Measurements from ENCODE around the gene ZNF207. TPM values are rescaled to one million over a fixed set of nuclear protein-coding genes. Genes with fewer than 3 reads are reported as not detected.

ZNF207 gene
- total RNA-seq, 1 experiment from 2014 or later: 223 TPM

DNA sequence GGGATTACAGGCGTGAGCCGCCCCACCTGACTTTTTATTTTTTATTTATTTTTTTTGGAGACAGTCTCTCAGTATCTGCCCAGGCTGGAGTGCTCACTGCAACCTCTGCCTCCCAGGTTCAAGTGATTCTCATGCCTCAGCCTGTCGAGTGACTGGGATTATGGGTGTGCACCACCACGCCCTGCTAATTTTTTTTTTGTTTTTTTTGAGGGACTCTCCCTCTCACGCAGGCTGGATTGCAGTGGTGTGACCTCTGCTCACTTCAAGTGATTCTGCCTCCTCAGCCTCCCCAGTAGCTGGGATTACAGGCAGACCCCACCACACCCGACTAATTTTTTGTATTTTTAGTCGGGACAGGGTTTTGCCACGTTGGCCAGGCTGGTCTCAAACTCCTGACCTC is 7.7 kb downstream of the ZNF207 start:
- no peak overlapping the region for H3K27ac Mint-ChIP-seq
- H3K4me3 Mint-ChIP-seq: no peak overlapping the region
- H3K9me3 Mint-ChIP-seq: no peaks in the 10 kb centered on the region
- H3K27me3 Mint-ChIP-seq (ENCODE audit: low read depth): no peaks in the 10 kb centered on the region
- H3K4me1 Mint-ChIP-seq: peaks cover 24% of the 10 kb centered on the region
- CTCF ChIA-PET: no interaction called here
- ATAC-seq (no peak), DNase-seq (ENCODE audit: low spot score) (no peak)
- H3K36me3 Mint-ChIP-seq: peaks cover 73% of the 10 kb centered on the region
- POLR2A ChIA-PET: no interaction called here
- TF ChIP-seq, protein P1, sequence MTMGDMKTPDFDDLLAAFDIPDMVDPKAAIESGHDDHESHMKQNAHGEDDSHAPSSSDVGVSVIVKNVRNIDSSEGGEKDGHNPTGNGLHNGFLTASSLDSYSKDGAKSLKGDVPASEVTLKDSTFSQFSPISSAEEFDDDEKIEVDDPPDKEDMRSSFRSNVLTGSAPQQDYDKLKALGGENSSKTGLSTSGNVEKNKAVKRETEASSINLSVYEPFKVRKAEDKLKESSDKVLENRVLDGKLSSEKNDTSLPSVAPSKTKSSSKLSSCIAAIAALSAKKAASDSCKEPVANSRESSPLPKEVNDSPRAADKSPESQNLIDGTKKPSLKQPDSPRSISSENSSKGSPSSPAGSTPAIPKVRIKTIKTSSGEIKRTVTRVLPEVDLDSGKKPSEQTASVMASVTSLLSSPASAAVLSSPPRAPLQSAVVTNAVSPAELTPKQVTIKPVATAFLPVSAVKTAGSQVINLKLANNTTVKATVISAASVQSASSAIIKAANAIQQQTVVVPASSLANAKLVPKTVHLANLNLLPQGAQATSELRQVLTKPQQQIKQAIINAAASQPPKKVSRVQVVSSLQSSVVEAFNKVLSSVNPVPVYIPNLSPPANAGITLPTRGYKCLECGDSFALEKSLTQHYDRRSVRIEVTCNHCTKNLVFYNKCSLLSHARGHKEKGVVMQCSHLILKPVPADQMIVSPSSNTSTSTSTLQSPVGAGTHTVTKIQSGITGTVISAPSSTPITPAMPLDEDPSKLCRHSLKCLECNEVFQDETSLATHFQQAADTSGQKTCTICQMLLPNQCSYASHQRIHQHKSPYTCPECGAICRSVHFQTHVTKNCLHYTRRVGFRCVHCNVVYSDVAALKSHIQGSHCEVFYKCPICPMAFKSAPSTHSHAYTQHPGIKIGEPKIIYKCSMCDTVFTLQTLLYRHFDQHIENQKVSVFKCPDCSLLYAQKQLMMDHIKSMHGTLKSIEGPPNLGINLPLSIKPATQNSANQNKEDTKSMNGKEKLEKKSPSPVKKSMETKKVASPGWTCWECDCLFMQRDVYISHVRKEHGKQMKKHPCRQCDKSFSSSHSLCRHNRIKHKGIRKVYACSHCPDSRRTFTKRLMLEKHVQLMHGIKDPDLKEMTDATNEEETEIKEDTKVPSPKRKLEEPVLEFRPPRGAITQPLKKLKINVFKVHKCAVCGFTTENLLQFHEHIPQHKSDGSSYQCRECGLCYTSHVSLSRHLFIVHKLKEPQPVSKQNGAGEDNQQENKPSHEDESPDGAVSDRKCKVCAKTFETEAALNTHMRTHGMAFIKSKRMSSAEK (CRISPR knock-in tag; IDR thresholded peaks at IDR 0.05; ENCODE audit: borderline replicate concordance): no peak
- TF ChIP-seq ZNF138 (CRISPR knock-in tag; conservative IDR thresholded peaks at IDR 0.05): no peak
- no peak for TF ChIP-seq TCF7 (CRISPR knock-in tag; IDR thresholded peaks at IDR 0.05; ENCODE audit: low read depth)
- no peak for TF ChIP-seq GABPB1 (CRISPR knock-in tag; IDR thresholded peaks at IDR 0.05)

DNA sequence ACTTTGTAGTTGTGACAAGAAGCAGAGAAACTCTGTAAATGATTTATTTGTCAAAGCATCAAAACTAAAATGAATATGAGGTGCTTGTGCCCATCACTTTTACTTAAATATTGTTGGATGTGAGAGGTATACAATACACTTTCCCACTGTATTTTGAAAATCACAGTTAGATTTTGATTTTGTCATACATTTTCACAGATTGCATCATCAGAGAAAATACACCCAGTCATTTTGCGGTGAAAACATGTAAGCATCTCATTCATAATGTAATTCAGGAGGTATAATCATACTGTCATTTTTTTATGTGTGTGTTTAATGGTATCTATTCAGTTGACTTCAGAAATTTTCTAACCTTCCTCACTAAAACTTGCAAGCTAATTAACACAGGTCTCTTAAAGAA is 11.3 kb downstream of the ZNF207 start:
- Mint-ChIP-seq H3K4me1 (peaks cover 3% of the 10 kb centered on the region; the same call in 1 of the 2 replicates), H3K27ac (no peak overlapping the region), H3K27me3 (ENCODE audit: low read depth) (no peaks in the 10 kb centered on the region), H3K4me3 (no peak overlapping the region), H3K9me3 (no peaks in the 10 kb centered on the region), H3K36me3 (peaks cover 78% of the 10 kb centered on the region)
- CTCF ChIA-PET: no interaction called here
- TF ChIP-seq CBFB (CRISPR knock-in tag; IDR thresholded peaks at IDR 0.05; ENCODE audit: low read depth) (no peak), ZNF121 (CRISPR knock-in tag; IDR thresholded peaks at IDR 0.05) (no peak), RELA (CRISPR knock-in tag; IDR thresholded peaks at IDR 0.05; ENCODE audit: borderline replicate concordance) (no peak), ZNF138 (CRISPR knock-in tag; conservative IDR thresholded peaks at IDR 0.05) (no peak), GTF2I (CRISPR knock-in tag; conservative IDR thresholded peaks at IDR 0.05) (no peak), SP1 (CRISPR knock-in tag; conservative IDR thresholded peaks at IDR 0.05) (no peak)
- TF ChIP-seq, protein P2, sequence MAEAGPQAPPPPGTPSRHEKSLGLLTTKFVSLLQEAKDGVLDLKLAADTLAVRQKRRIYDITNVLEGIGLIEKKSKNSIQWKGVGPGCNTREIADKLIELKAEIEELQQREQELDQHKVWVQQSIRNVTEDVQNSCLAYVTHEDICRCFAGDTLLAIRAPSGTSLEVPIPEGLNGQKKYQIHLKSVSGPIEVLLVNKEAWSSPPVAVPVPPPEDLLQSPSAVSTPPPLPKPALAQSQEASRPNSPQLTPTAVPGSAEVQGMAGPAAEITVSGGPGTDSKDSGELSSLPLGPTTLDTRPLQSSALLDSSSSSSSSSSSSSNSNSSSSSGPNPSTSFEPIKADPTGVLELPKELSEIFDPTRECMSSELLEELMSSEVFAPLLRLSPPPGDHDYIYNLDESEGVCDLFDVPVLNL (CRISPR knock-in tag; IDR thresholded peaks at IDR 0.05; ENCODE audit: borderline replicate concordance, low read depth): no peak
- TF ChIP-seq, protein P3, sequence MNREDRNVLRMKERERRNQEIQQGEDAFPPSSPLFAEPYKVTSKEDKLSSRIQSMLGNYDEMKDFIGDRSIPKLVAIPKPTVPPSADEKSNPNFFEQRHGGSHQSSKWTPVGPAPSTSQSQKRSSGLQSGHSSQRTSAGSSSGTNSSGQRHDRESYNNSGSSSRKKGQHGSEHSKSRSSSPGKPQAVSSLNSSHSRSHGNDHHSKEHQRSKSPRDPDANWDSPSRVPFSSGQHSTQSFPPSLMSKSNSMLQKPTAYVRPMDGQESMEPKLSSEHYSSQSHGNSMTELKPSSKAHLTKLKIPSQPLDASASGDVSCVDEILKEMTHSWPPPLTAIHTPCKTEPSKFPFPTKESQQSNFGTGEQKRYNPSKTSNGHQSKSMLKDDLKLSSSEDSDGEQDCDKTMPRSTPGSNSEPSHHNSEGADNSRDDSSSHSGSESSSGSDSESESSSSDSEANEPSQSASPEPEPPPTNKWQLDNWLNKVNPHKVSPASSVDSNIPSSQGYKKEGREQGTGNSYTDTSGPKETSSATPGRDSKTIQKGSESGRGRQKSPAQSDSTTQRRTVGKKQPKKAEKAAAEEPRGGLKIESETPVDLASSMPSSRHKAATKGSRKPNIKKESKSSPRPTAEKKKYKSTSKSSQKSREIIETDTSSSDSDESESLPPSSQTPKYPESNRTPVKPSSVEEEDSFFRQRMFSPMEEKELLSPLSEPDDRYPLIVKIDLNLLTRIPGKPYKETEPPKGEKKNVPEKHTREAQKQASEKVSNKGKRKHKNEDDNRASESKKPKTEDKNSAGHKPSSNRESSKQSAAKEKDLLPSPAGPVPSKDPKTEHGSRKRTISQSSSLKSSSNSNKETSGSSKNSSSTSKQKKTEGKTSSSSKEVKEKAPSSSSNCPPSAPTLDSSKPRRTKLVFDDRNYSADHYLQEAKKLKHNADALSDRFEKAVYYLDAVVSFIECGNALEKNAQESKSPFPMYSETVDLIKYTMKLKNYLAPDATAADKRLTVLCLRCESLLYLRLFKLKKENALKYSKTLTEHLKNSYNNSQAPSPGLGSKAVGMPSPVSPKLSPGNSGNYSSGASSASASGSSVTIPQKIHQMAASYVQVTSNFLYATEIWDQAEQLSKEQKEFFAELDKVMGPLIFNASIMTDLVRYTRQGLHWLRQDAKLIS (CRISPR knock-in tag; IDR thresholded peaks at IDR 0.05; ENCODE audit: borderline replicate concordance): no peak
- TF ChIP-seq, protein P4, sequence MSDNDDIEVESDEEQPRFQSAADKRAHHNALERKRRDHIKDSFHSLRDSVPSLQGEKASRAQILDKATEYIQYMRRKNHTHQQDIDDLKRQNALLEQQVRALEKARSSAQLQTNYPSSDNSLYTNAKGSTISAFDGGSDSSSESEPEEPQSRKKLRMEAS (CRISPR knock-in tag; IDR thresholded peaks at IDR 0.05): no peak
- TF ChIP-seq, protein P5, sequence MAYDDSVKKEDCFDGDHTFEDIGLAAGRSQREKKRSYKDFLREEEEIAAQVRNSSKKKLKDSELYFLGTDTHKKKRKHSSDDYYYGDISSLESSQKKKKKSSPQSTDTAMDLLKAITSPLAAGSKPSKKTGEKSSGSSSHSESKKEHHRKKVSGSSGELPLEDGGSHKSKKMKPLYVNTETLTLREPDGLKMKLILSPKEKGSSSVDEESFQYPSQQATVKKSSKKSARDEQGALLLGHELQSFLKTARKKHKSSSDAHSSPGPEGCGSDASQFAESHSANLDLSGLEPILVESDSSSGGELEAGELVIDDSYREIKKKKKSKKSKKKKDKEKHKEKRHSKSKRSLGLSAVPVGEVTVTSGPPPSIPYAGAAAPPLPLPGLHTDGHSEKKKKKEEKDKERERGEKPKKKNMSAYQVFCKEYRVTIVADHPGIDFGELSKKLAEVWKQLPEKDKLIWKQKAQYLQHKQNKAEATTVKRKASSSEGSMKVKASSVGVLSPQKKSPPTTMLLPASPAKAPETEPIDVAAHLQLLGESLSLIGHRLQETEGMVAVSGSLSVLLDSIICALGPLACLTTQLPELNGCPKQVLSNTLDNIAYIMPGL (CRISPR knock-in tag; IDR thresholded peaks at IDR 0.05): no peak
- DNase-seq (ENCODE audit: low spot score): no peak
- POLR2A ChIA-PET: no interaction called here
- no peak for ATAC-seq

Data from WTC11 (cell line).